ENCODE results near the gene GPT2.
"Not testable (repeated sequence)": the region's sequence is repeated elsewhere in the genome, so short reads cannot be mapped to it uniquely, and the experiment has no call there.

GPT2 gene

GRCh38 chr16:46862555-46863447 is 21.4 kb upstream of the GPT2 start:
- DNase-seq (ENCODE audit: low read depth in 2 of 3, low spot score in 2 of 3) = no peak

- DNase-seq (ENCODE audit: low read depth in 2 of 3, low spot score in 2 of 3) = no peak
These were observed 17.9 kb upstream of the GPT2 start for GRCh38 chr16:46866286-46866685.

- DNase-seq (ENCODE audit: low read depth in 2 of 3, low spot score in 2 of 3) = not testable (repeated sequence)
These were observed 16.7 kb upstream of the GPT2 start for GRCh38 chr16:46867486-46867885.

DNA sequence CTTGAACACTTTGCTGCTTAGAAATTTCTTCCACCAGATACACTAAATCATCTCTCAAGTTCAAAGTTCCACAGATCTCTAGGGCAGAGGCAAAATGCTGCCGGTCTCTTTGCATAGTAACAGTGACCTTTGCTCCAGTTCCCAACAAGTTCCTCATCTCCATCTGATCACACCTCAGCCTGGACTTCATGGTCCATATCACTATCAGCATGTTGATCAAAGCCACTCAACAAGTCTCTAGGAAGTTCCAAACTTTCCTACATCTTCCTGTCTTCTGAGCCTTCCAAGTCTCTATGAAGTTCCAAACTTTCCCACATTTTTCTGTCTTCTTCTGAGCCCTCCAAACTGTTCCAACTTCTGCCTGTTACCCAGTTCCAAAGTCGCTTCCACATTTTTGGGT is 15.3 kb upstream of the GPT2 start:
- not testable (repeated sequence) for DNase-seq (ENCODE audit: low read depth in 2 of 3, low spot score in 2 of 3)

- DNase-seq (ENCODE audit: low read depth in 2 of 3, low spot score in 2 of 3) = no peak
These were observed 12.6 kb upstream of the GPT2 start for GRCh38 chr16:46871597-46871996.

DNA sequence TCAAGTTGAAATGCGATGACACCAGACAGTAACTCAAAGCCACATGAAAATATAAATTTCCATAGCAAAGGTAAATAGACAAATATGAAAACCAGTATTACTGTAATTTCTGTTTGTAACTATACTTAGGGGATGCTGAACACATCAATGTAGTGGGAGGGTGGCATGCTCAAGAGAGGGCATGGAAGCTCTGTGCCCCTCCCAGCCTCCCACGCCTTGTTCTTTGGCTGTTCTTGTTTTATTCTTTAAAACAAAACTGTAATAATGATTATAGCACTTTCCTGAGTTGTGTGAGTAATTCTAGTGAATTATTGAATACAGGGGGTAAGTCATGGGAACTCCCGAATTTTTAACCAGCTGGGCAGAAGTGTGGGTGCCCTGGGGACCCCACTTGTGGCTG is 11.0 kb upstream of the GPT2 start:
- no peak for DNase-seq (ENCODE audit: low read depth in 2 of 3, low spot score in 2 of 3)

DNA sequence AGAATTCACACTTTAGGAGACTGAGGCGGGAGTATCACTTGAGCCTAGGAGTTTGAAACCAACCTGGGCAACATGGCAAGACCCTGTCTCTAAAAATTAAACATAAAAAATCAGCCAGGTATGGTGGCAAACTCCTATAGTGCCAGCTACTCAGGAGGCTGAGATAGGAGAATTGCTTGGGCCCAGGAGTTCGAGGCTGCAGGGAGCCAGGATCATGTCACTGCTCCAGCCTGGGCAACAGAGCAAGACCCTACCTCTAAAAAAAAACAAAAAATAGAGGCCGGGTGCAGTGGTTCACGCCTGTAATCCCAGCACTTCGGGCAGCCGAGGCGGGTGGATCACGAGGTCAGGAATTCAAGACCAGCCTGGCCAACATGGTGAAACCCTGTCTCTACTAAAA is 8.9 kb upstream of the GPT2 start:
- no peak for DNase-seq (ENCODE audit: low read depth in 2 of 3, low spot score in 2 of 3)

DNA sequence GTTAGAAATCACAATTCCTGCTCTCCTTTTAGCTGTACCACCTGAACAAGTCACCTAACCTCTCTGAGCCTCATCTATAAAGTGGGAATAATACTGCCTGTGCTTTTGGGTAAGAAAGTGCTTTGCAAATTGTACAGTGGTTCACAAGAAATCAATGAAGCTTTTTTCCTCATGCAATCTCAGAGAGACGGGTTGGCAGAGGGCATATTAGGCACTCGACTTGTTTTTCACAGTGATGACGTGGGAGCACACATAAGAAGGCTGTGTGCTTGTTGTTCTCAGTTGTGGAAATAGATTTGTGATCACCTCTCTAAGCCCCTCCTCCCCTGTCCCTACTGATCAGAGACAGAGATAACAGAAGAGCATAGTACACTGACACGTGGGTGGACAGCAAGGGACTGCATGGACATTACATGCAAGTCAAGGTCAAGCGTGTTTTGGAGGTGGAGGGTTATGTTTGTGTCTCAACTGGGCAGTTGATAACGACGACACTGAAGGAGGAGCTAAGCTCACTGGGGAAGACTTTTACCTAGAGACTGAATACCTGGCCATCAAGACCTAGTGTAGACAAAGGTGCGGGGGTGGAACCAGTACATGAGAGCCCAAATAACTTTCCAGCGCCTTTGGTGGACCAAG is 1.7 kb upstream of the GPT2 start:
- DNase-seq (ENCODE audit: low read depth in 2 of 3, low spot score in 2 of 3) = no peak

GRCh38 chr16:46882940-46883307 is 1.2 kb upstream of the GPT2 start:
- no peak for DNase-seq (ENCODE audit: low read depth in 2 of 3, low spot score in 2 of 3)

DNA sequence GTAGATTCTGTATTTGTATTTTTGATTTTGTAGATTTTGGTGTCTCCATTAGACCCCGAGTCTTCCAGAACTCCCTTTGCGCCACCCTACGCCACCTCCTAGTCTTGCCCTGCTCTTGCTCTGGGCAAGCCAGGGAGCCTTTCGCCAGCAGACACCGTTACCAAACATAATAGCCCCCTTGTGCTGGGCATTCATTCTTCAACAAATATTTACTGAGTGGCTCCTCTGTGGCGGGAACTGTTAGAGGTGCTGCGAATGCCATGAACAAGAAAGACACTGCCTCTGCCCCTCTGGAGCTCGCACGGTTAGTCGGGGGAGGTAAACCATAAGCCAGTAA is 841 bp upstream of the GPT2 start:
- no peak for DNase-seq (ENCODE audit: low read depth in 2 of 3, low spot score in 2 of 3)

DNA sequence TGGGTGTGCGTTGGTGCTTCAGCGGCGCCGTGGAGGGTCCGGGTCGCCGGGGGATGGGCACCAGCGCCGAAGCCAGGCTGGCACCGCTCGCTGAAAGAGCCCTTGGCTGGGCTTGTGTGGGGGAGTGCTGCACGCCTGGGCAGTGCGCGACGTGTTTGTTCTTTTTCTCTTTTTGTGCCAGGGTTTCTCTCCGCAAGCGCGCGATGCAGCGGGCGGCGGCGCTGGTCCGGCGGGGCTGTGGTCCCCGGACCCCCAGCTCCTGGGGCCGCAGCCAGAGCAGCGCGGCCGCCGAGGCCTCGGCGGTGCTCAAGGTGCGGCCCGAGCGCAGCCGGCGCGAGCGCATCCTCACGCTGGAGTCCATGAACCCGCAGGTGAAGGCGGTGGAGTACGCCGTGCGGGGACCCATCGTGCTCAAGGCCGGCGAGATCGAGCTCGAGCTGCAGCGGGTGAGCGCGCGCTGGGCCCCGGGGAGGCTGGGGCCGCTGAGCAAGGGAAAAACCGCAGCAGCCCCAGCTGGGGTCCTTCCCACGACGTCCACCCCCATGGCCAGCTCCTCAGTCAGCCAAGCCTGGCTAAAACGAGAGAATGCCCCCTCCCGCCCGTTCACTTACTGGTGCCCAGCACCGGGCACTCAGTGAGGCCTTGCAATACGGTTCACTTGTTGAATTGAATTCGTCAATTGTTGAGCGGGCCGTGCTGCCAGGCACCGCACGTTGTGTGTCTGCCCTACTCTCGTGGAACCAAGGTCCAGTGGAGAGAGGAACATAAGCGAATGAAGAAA is 541 bp downstream of the GPT2 start:
- no peak for DNase-seq (ENCODE audit: low read depth in 2 of 3, low spot score in 2 of 3)

DNA sequence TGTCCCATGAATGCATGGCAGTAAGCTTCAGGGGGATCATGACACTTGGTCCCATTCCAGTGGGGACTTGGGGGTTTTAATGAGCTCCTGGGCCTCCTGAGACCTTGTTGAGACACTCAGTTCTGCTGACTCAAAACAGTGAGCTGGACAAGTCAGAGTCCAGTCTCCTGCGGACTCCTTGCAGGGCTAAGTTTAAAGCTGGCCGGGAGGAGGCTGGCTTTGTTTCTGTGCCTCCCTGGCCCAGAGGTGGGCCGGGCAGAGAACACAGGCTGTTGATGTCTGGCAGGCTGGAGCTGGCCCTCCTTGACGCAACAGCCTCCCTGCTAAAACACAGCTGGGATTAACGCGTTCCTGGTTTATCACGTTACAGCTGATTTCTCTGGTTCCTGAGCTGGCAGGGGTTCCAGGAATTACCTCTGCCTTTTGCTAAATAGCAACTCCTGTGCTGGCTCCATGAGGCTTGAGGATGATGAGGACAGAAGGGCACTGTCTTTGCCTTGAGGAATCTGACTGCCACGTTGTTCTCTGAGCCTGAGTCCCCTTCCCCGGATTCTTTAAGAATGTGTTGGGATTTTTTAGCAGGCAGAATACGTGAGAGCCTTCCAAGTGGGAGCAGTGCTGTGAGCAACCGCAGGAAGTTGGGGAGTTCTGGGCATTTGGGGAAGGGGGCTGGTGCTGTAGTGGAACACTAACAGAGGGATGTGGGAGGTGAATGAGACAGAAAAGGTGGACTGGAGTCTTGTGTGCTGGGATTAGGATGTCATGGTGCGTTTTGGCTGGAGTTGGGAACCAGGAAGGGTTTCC is 2.0 kb downstream of the GPT2 start:
- DNase-seq (ENCODE audit: low read depth in 2 of 3, low spot score in 2 of 3) = no peak

DNA sequence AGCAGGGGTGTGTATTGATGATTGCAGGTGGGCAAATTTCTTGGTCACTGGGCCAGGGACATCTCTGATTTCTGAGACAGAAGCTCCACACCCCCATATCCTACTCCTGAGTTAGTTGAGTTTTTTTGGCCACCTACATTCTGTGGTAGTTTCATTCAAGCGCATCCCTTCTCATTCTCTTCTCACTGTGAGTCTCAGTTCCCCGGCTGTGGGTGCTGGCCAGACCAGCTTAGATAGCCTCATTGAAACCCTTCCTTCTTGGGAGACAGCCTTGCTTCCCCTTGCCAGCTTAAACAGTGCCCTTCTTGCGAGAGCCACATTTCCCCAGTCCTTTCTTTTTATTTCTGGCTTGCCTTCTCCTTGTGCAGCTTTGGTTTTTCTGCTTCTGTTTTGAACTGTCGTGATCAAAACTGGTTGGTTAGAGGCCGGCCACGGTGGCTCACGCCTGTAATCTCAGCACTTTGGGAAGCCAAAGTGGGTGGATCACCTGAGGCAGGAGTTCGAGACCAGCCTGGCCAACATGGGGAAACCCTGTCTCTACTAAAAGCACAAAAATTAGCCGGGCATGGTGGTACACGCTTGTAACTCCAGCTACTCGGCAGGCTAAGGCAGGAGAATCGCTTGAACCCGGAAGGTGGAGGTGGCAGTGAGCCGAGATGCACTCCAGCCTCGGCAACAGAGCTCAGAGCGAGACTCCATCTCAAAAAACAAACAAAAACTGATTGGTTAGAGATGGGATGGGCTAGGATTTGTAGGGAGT is 2.8 kb downstream of the GPT2 start:
- no peak for DNase-seq (ENCODE audit: low read depth in 2 of 3, low spot score in 2 of 3)

DNA sequence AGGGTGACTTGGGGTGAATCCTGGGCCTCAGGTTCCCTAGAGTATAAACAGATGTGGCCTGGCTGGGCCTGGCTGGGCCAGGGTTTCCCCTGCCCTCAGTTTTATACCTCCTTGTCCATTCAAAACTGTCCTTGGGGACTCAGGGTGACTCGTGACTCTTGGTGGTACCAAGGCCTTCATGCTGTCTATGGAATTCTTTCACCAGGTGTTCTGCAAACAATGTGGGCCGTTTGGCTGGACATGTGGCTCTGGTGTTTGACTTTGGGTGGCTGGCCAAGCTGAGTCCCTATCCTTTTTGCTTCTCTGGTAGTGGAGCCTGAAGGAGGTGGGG is 3.3 kb downstream of the GPT2 start:
- no peak for DNase-seq (ENCODE audit: low read depth in 2 of 3, low spot score in 2 of 3)

DNA sequence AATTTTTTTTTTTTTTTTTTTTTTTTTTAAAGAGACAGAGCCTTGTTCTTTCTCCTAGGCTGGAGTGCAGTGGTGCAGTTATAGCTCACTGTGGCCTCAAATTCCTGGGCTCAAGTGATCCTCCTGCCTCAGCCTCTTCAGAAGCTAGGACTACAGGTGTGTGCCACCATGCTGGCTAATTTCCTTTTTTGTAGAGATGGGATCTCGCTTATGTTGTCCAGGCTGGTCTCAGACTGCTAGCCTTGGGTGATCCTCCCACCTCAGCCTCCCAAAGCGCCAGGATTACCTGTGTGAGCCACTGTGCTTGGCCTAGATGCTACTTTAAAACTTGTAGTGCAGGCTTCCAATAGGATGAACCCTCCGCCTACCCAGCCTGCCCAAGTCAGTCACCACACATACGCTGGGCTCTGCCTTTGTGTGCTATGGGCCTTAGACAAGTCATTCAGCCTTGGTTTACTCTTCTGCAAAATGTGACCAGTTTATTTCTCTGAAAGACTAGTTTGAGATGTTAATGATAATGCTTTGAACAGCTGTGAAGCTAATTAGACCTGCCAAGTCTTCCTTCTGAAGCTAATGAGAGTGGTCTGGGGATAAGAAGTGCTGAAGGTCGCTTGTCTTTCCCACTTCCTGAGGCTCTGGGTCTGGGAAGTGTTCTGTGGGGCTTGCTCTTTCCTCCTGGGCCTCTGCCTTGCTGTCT is 5.2 kb downstream of the GPT2 start:
- no peak for DNase-seq (ENCODE audit: low read depth in 2 of 3, low spot score in 2 of 3)

DNA sequence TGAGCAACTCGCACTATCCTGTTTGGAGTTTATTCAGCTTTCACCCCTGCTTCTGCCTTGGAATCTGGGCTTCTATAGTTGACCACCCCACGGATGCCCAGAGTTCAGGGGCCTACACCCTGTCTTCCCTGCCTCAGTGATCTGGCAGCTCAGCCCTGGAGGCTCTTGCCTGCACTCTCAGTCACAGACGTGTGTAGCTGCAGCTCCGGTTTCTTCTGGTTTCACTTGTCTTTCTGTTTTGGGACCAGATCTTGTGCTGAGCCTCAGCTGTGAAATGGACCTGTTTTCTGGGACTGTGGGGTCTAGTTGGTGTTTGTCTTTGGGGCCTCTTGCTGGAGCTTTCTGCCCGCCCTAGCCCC is 5.8 kb downstream of the GPT2 start:
- no peak for DNase-seq (ENCODE audit: low read depth in 2 of 3, low spot score in 2 of 3)

DNA sequence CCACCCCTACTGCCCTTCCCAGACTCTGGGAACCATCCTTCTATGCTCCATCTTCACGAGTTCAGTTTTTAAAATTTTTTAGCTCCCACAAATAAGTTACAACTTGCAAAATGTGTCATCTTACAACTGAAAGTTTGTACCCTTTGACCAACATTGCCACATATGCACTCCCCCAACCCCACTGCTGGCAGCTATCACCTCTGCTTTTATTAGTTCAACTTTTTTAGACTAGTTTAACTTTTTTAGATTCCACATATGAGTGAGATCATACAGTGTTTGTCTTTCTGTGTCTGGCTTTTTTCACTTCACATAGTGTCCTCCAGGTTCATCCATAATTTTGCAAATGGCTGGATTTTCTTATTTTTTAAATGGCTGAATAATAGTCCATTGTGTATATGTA is 7.7 kb downstream of the GPT2 start:
- no peak for DNase-seq (ENCODE audit: low read depth in 2 of 3, low spot score in 2 of 3)

DNA sequence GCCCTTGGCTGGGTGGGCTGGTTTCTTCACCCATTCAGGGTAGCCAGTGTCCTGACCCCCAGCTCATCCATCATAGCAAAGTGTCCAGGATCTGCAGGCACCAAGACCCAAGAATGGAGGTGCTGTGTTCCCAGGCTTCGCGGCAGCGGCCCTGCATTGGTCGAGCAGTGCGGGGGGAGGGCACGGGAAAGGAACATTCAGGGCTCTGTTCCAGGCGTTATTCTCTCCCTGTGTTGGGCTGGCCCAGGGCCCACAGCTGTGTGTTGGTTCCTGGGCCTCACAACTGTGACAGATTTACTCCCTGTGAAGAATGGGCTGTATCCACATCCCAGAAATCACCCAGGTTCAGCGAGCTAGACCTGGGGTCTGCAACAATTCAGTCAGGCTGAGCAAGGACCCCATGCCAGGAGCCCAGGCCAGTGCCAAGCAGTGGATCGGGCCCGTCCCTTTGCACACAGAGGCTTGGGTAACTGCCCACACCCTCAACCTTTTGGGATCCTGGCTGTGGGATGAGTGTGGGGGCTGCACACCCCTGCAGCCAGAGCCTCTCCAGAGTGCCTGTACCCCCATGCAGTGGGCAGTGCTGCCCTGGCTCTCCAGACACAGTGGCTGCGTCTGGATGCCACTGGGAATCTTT is 10.0 kb downstream of the GPT2 start:
- DNase-seq (ENCODE audit: low read depth in 2 of 3, low spot score in 2 of 3) = no peak

DNA sequence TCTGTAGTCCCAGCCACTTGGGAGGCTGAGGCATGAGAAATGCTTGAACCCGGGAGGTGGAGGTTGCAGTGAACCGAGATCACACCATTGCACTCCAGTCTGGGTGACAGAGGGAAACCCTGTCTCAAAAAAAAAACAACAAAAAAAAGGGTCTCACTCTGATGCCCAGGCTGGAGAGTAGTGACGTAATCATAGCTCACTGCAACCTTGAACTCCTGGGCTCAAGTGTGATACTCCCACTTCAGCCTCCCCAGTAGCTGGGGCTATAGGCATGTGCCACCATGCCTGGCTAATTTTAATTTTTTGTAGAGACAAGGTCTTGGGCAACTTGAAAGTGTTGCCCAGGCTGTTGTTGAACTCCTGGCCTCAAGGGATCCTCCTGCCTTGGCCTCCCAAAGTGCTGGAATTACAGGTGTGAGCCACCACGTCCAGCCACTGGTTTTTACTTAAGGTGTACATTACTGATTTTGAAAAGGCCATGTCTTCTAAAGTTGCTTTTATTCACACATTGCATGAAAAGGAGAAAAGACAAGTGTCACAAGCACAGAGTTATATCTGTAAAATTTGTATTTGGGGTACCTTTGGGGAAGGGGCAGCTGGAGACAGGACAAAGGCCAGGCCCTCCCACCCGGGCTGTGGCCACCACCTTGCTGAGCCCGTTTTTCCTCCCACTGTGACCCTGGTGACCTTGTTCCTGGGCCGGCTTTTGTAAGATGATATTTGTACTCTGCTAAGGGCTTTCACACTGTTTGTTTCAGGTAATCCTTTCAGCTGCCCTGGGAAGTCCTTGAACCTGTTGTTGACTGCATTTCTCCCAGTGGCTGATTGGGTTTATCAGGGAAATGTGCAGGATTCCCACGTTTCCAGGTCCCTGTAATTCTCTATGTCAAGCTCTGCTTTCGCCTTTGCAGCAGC is 11.5 kb downstream of the GPT2 start:
- DNase-seq (ENCODE audit: low read depth in 2 of 3, low spot score in 2 of 3) = no peak

All from activated CD8-positive, alpha-beta memory T cell treated with anti-CD3 and anti-CD28 coated beads for 48 hours (primary cell).